ENCODE data around the gene LHX1. TPM values are rescaled to one million over a fixed set of nuclear protein-coding genes. Genes with fewer than 3 reads are reported as not detected.

Gene LHX1
- total and polyA plus RNA-seq, 9 donors = 0.08 to 3.6 (median 0.61) TPM; not detected in 4

DNA sequence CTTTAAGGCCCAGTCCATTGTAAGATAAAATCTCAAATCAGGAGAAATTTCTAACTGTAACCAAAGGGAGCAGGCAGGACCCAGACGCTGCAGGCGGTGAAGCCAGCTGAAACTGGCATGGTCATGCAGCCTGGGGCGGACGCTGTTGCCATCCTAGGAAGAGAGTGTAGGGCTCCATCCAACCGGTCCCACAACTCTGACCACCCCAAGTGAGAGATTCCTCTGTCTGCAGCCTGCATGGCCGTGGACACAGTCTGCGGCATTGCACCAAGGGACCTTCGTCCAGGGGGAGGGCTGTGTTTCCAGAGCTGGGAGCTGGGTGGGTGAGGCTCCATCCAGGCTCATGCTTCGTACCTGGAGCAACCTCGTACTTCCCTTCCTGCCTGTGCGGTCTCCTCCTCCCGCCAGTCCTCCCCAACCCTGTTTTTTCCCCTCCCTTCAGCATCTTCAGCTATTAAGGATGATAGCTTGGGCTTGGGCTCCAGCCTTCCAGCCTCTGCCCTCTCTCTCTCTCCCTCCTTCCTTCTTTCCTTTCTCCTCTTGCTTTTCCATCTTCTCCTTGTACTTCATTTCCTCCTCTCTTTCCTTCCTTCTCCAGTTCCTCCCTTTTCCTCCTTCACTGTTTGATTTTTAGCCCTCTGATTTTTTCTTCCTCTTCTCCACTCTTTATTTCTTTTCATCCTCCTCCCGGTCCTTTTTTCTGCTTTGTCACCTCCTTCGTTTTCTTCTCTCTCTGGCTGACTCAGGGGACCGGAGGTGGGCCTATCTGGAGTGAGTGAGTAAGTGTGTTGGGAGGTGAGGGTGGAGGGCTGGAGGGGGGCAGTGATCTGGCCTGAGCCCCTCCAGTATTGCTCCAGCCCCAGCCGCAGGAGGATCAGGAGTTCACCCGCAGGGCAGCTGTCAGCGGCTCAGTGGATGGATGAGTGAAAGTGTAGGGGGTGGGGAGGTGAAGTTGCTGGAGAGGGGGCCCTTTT lies 17.0 kb upstream of the LHX1 start:
- TF ChIP-seq, protein P1, sequence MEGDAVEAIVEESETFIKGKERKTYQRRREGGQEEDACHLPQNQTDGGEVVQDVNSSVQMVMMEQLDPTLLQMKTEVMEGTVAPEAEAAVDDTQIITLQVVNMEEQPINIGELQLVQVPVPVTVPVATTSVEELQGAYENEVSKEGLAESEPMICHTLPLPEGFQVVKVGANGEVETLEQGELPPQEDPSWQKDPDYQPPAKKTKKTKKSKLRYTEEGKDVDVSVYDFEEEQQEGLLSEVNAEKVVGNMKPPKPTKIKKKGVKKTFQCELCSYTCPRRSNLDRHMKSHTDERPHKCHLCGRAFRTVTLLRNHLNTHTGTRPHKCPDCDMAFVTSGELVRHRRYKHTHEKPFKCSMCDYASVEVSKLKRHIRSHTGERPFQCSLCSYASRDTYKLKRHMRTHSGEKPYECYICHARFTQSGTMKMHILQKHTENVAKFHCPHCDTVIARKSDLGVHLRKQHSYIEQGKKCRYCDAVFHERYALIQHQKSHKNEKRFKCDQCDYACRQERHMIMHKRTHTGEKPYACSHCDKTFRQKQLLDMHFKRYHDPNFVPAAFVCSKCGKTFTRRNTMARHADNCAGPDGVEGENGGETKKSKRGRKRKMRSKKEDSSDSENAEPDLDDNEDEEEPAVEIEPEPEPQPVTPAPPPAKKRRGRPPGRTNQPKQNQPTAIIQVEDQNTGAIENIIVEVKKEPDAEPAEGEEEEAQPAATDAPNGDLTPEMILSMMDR (IDR thresholded peaks at IDR 0.05) = no peak
- TF ChIP-seq EP300 (IDR thresholded peaks at IDR 0.05) = no peak
- no peak for TF ChIP-seq POLR2A (IDR thresholded peaks at IDR 0.05)
- Histone ChIP-seq H3K9me3 (no peaks in the 10 kb centered on the region), H3K4me3 (no peak overlapping the region), H3K36me3 (no peaks in the 10 kb centered on the region), H3K4me1 (ENCODE audit: insufficient read depth) (no peaks in the 10 kb centered on the region), H3K27me3 (no peaks in the 10 kb centered on the region), H3K27ac (no peak overlapping the region)
- intact Hi-C loops (cut with DNase I) = no loop called here
- DNase-seq = no peak
- 40 to 49% (median 45%) methylated on average over 18 of the region's 18 CpGs for WGBS, 3 donors

DNA sequence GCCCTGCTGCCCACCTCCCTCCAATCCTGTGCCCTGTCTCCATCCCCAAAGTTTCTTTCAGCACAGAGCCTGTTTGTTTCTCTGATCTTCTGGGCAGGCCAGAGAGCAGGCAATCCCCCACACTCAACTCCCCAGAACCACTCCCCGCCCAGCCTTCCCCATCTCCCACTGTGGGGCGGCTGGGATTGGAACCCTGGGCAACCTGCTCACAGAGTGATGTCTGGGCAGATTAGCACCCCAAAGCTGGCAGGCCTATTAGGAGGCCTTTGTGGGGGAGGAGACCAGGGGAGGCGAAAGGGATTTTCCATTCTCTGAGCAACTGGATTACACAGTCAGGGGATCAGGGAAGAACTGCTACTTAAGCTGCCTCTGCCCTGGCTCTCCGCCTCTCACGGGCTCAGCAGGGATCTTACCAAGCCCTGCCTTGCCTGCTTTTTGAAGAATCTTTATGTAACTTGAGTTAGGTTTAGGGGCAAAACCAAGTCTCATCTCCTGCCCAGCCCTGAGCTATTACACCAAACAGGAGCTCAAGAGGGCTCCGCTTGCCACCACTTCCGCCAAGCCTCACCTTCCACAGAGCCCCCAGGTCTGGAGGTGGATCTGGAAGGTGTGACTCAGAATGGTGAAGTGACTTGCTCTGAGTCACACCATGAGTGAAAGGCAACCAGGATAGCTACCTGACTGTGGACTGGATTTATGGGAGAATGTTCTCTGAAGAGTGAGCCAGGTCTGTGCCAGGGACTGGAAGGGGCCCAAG lies 16.0 kb upstream of the LHX1 start:
- no peaks in the 10 kb centered on the region for H3K36me3 ChIP-seq
- no peak overlapping the region for H3K27ac ChIP-seq
- H3K9me3 ChIP-seq = no peaks in the 10 kb centered on the region
- H3K27me3 ChIP-seq = no peaks in the 10 kb centered on the region
- intact Hi-C loops (cut with DNase I) = no loop called here
- no peaks in the 10 kb centered on the region for H3K4me1 ChIP-seq (ENCODE audit: insufficient read depth)
- H3K4me3 ChIP-seq = no peak overlapping the region
- TF ChIP-seq, protein P1 (IDR thresholded peaks at IDR 0.05) = no peak
- TF ChIP-seq POLR2A (IDR thresholded peaks at IDR 0.05) (no peak), EP300 (IDR thresholded peaks at IDR 0.05) (no peak)
- DNase-seq = no peak
- WGBS, 3 donors = 48 to 53% (median 52%) methylated on average over 7 of the region's 7 CpGs

DNA sequence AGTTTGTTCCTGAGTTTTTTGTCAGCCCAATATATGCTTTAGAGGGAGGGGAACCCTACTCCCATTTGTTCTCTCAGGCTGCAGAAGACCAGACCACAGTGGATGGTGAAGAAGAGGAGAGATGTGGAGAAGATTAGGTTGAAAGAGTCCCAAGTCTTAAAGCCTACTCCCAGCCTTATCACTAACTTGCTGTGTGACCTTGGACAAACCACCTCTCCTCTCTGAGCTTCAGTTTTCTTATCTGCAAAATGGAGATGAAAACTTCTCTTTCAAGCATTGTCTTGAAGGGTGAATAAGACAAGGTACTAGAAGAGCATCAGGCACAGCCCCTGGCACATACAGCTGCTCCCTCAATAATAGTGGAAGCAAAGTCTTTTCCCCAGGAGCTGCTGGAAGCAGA lies 15.1 kb upstream of the LHX1 start:
- Histone ChIP-seq H3K4me1 (ENCODE audit: insufficient read depth) (no peaks in the 10 kb centered on the region), H3K4me3 (no peak overlapping the region), H3K27ac (no peak overlapping the region), H3K27me3 (no peaks in the 10 kb centered on the region), H3K9me3 (no peaks in the 10 kb centered on the region), H3K36me3 (no peaks in the 10 kb centered on the region)
- intact Hi-C loops (cut with DNase I) = no loop called here
- no peak for DNase-seq
- TF ChIP-seq, protein P1 (IDR thresholded peaks at IDR 0.05) = no peak
- no peak for TF ChIP-seq POLR2A (IDR thresholded peaks at IDR 0.05)
- no peak for TF ChIP-seq EP300 (IDR thresholded peaks at IDR 0.05)

DNA sequence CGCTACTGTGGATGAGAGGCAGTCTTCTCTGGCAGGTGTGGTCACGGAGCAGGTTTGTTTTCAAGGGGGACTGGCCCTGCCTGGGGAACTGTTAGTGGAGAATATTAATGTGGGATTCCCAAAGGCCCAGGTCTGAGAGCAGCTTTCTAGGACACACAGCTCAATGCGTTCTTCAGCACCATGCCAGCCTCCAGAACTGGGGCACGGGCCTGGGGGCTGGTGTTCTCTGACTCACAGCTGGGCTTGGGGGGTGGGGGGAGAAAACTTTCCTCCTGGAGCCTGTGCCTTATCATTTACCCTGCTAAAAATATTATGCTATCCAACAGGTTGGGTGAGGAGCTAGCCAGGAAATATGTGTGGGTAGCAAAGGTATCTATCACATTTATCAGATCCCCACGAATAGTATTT lies 13.5 kb upstream of the LHX1 start:
- TF ChIP-seq, protein P1 (IDR thresholded peaks at IDR 0.05) = no peak
- no peak for TF ChIP-seq EP300 (IDR thresholded peaks at IDR 0.05)
- no peak for TF ChIP-seq POLR2A (IDR thresholded peaks at IDR 0.05)
- no peak overlapping the region for H3K4me3 ChIP-seq
- H3K9me3 ChIP-seq = no peaks in the 10 kb centered on the region
- H3K27me3 ChIP-seq = no peaks in the 10 kb centered on the region
- no peaks in the 10 kb centered on the region for H3K36me3 ChIP-seq
- DNase-seq = no peak
- 44 to 53% (median 52%) methylated on average over 5 of the region's 5 CpGs for WGBS, 3 donors
- intact Hi-C loops (cut with DNase I) = no loop called here
- H3K27ac ChIP-seq = no peak overlapping the region
- no peaks in the 10 kb centered on the region for H3K4me1 ChIP-seq (ENCODE audit: insufficient read depth)
